Activated naive CD8-positive, alpha-beta T cell treated with anti-CD3 and anti-CD28 coated beads, Interleukin-2, amount 10 ng/mL, durations not matched to agents 7 days and 5 days (primary cell): ENCODE results near the gene ANKRD40. TPM values are rescaled to one million over a fixed set of nuclear protein-coding genes. Genes with fewer than 3 reads are reported as not detected.
"Not testable (repeated sequence)": the region's sequence is repeated elsewhere in the genome, so short reads cannot be mapped to it uniquely, and the experiment has no call there.

Experiments
- ATAC-seq: fragments of 150-1000 bp; cut with Tn5 transposase; one replicate; pipeline ENCODE4 v1.10.0; 2021; ENCODE audit warnings: low read depth, moderate library complexity
- POLR2A ChIA-PET: fragments of 350-600 bp; sonication (Branson Sonifier 250); formaldehyde crosslinking; loops from one replicate; lab custom pipeline; 2021; ENCODE audit warnings: antibody characterized with exemption; lab: Charles Lee
- DNase-seq: peaks from one replicate; pipeline ENCODE4 v3.0.0; 2021
- H3K27ac Mint-ChIP-seq: one replicate; pipeline ENCODE4 v1.8.0; 2022; ENCODE audit warnings: mild to moderate bottlenecking, mixed read lengths
- H3K27me3 Mint-ChIP-seq: one replicate; pipeline ENCODE4 v1.8.0; 2022; ENCODE audit warnings: mild to moderate bottlenecking, moderate library complexity, mixed read lengths
- H3K36me3 Mint-ChIP-seq: one replicate; pipeline ENCODE4 v1.8.0; 2021; ENCODE audit warnings: mild to moderate bottlenecking, mixed read lengths
- H3K4me1 Mint-ChIP-seq: one replicate; pipeline ENCODE4 v1.8.0; 2021; ENCODE audit warnings: mixed read lengths
- H3K4me3 Mint-ChIP-seq: one replicate; pipeline ENCODE4 v1.8.0; 2022; ENCODE audit warnings: mild to moderate bottlenecking, moderate library complexity, mixed read lengths
- H3K9me3 Mint-ChIP-seq: one replicate; pipeline ENCODE4 v1.8.0; 2021; ENCODE audit warnings: mixed read lengths
- total RNA-seq, 2 experiments: library from RNA; stranded (reverse); gene quantifications; one replicate each; pipeline ENCODE4 v1.2.3, GENCODE V29; 2021

The ANKRD40 gene
- total RNA-seq: 10 to 100 TPM; 30.3 to 31.4 TPM

GRCh38 chr17:50707289-50708049 lies at the start of gene ANKRD40:
ANKRD40 (minus strand) TSS chr17:50707914; CDS start chr17:50707654, 260 bp downstream.
- peaks cover 4% of the 10 kb centered on the region for H3K27me3 Mint-ChIP-seq
- H3K27ac Mint-ChIP-seq: peak within 1 kb of the TSS; percentile 97
- peaks cover 11% of the 10 kb centered on the region for H3K36me3 Mint-ChIP-seq
- DNase-seq (peak; percentile 94), ATAC-seq (peak; percentile 87)
- H3K4me3 Mint-ChIP-seq: peak within 1 kb of the TSS; percentile 89
- no peaks in the 10 kb centered on the region for H3K9me3 Mint-ChIP-seq
- H3K4me1 Mint-ChIP-seq: peaks cover 29% of the 10 kb centered on the region
- POLR2A ChIA-PET: interaction anchor here (0.6 to 4.1 kb wide), 7 partner anchors 10 to 446 kb away, joined by 3 to 62 read pairs (median 3); partner anchors contain the start of genes LUC7L3, NME1 and TOB1

- H3K9me3 Mint-ChIP-seq: no peaks in the 10 kb centered on the region
- ATAC-seq: no peak
- peaks cover 2% of the 10 kb centered on the region for H3K27me3 Mint-ChIP-seq
These were observed 46.8 kb upstream of the ANKRD40 start for GRCh38 chr17:50754521-50754920.

GRCh38 chr17:50749245-50749644 lies 41.5 kb upstream of the ANKRD40 start:
- H3K9me3 Mint-ChIP-seq: no peaks in the 10 kb centered on the region
- peaks cover 6% of the 10 kb centered on the region for H3K4me1 Mint-ChIP-seq
- DNase-seq (no peak), ATAC-seq (no peak)
- peaks cover 26% of the 10 kb centered on the region for H3K36me3 Mint-ChIP-seq
- H3K27ac Mint-ChIP-seq: no peak overlapping the region
- H3K4me3 Mint-ChIP-seq: no peak overlapping the region
- H3K27me3 Mint-ChIP-seq: no peaks in the 10 kb centered on the region
- POLR2A ChIA-PET: no interaction called here

More at GRCh38 chr17:50754521-50754920, 46.8 kb upstream of the ANKRD40 start:
- POLR2A ChIA-PET: no interaction called here
- peaks cover 16% of the 10 kb centered on the region for H3K36me3 Mint-ChIP-seq
- no peak overlapping the region for H3K4me3 Mint-ChIP-seq
- peaks cover 2% of the 10 kb centered on the region for H3K4me1 Mint-ChIP-seq
- H3K27ac Mint-ChIP-seq: no peak overlapping the region
- no peak for DNase-seq

- ATAC-seq (no peak), DNase-seq (no peak)
- POLR2A ChIA-PET: no interaction called here
- peaks cover 7% of the 10 kb centered on the region for H3K4me1 Mint-ChIP-seq
- H3K9me3 Mint-ChIP-seq: no peaks in the 10 kb centered on the region
- H3K27me3 Mint-ChIP-seq: no peaks in the 10 kb centered on the region
- H3K27ac Mint-ChIP-seq: no peak overlapping the region
- no peak overlapping the region for H3K4me3 Mint-ChIP-seq
- peaks cover 39% of the 10 kb centered on the region for H3K36me3 Mint-ChIP-seq
These were observed 37.9 kb upstream of the ANKRD40 start for GRCh38 chr17:50745631-50746030.

- POLR2A ChIA-PET: no interaction called here
- Mint-ChIP-seq H3K27ac (peak overlapping the region; percentile 27), H3K9me3 (no peaks in the 10 kb centered on the region), H3K27me3 (no peaks in the 10 kb centered on the region), H3K4me1 (peaks cover 15% of the 10 kb centered on the region), H3K36me3 (peaks cover 32% of the 10 kb centered on the region), H3K4me3 (no peak overlapping the region)
- DNase-seq (no peak), ATAC-seq (no peak)
These were observed 31.4 kb upstream of the ANKRD40 start for GRCh38 chr17:50739098-50739497.

GRCh38 chr17:50737118-50737698 lies 29.5 kb upstream of the ANKRD40 start:
- H3K9me3 Mint-ChIP-seq: no peaks in the 10 kb centered on the region
- ATAC-seq: no peak
- peaks cover 22% of the 10 kb centered on the region for H3K36me3 Mint-ChIP-seq
- H3K27ac Mint-ChIP-seq: no peak overlapping the region
- H3K4me3 Mint-ChIP-seq: no peak overlapping the region
- H3K27me3 Mint-ChIP-seq: no peaks in the 10 kb centered on the region
- DNase-seq: no peak
- peaks cover 16% of the 10 kb centered on the region for H3K4me1 Mint-ChIP-seq
- POLR2A ChIA-PET: no interaction called here

- Mint-ChIP-seq H3K27me3 (no peaks in the 10 kb centered on the region), H3K9me3 (no peaks in the 10 kb centered on the region), H3K36me3 (peaks cover 12% of the 10 kb centered on the region), H3K4me1 (peaks cover 23% of the 10 kb centered on the region), H3K27ac (peak overlapping the region; percentile 67), H3K4me3 (no peak overlapping the region)
- no peak for ATAC-seq
- DNase-seq: no peak
- POLR2A ChIA-PET: interaction anchor here (1.1 kb wide), 1 partner anchor 45 kb away, joined by 4 read pairs; no protein-coding TSS in a partner anchor
These were observed 27.6 kb upstream of the ANKRD40 start for GRCh38 chr17:50735287-50735686.

- POLR2A ChIA-PET: interaction anchor here (2.3 kb wide), 1 partner anchor 12 kb away, joined by 12 read pairs; the partner anchor contains the start of gene LUC7L3
These were observed 24.1 kb upstream of the ANKRD40 start for GRCh38 chr17:50731575-50732460.

GRCh38 chr17:50728881-50729765 lies 21.4 kb upstream of the ANKRD40 start:
- POLR2A ChIA-PET: no interaction called here
- DNase-seq (no peak), ATAC-seq (no peak)
- no peak overlapping the region for H3K4me3 Mint-ChIP-seq
- no peaks in the 10 kb centered on the region for H3K27me3 Mint-ChIP-seq
- H3K27ac Mint-ChIP-seq: no peak overlapping the region
- peaks cover 6% of the 10 kb centered on the region for H3K36me3 Mint-ChIP-seq
- H3K4me1 Mint-ChIP-seq: peaks cover 20% of the 10 kb centered on the region
- H3K9me3 Mint-ChIP-seq: no peaks in the 10 kb centered on the region

More at GRCh38 chr17:50731575-50732460, 24.1 kb upstream of the ANKRD40 start:
- peaks cover 7% of the 10 kb centered on the region for H3K36me3 Mint-ChIP-seq
- no peaks in the 10 kb centered on the region for H3K9me3 Mint-ChIP-seq
- H3K4me1 Mint-ChIP-seq: peaks cover 26% of the 10 kb centered on the region
- no peaks in the 10 kb centered on the region for H3K27me3 Mint-ChIP-seq
- peak overlapping the region; percentile 49 for H3K27ac Mint-ChIP-seq
- no peak overlapping the region for H3K4me3 Mint-ChIP-seq
- DNase-seq (no peak), ATAC-seq (no peak)

GRCh38 chr17:50728112-50728429 lies 20.4 kb upstream of the ANKRD40 start:
- ATAC-seq: no peak
- Mint-ChIP-seq H3K27me3 (no peaks in the 10 kb centered on the region), H3K4me1 (peaks cover 26% of the 10 kb centered on the region), H3K36me3 (peaks cover 6% of the 10 kb centered on the region), H3K27ac (no peak overlapping the region), H3K9me3 (no peaks in the 10 kb centered on the region), H3K4me3 (no peak overlapping the region)
- DNase-seq: no peak
- POLR2A ChIA-PET: interaction anchor here (1.3 kb wide), 1 partner anchor 9 kb away, joined by 5 read pairs; the partner anchor contains the start of gene LUC7L3

- no peak overlapping the region for H3K27ac Mint-ChIP-seq
- DNase-seq (no peak), ATAC-seq (no peak)
- peaks cover 28% of the 10 kb centered on the region for H3K4me1 Mint-ChIP-seq
- POLR2A ChIA-PET: no interaction called here
- H3K9me3 Mint-ChIP-seq: no peaks in the 10 kb centered on the region
- peaks cover 9% of the 10 kb centered on the region for H3K36me3 Mint-ChIP-seq
- H3K4me3 Mint-ChIP-seq: no peak overlapping the region
- no peaks in the 10 kb centered on the region for H3K27me3 Mint-ChIP-seq
These were observed 18.3 kb upstream of the ANKRD40 start for GRCh38 chr17:50725769-50726655.

GRCh38 chr17:50724622-50725021 lies 16.9 kb upstream of the ANKRD40 start:
- H3K36me3 Mint-ChIP-seq, H3K9me3 Mint-ChIP-seq, H3K27ac Mint-ChIP-seq, POLR2A ChIA-PET, H3K27me3 Mint-ChIP-seq, H3K4me3 Mint-ChIP-seq, ATAC-seq, DNase-seq: not testable (repeated sequence)
- peaks cover 28% of the 10 kb centered on the region for H3K4me1 Mint-ChIP-seq
